H1 (cell line): ENCODE data around the gene KCNMA1. TPM values are rescaled to one million over a fixed set of nuclear protein-coding genes. Genes with fewer than 3 reads are reported as not detected.

Source experiments
- CTCF ChIA-PET: fragments of 300-600 bp; sonication (Branson Sonifier 250); formaldehyde crosslinking; loops from one replicate; lab custom pipeline; 2021; ENCODE audit not compliant: partially characterized antibody; lab: Charles Lee
- POLR2A ChIA-PET: fragments of 300-600 bp; sonication (Branson Sonifier 250); formaldehyde crosslinking; loops from one replicate; lab custom pipeline; 2021; ENCODE audit warnings: inconsistent platforms; ENCODE audit not compliant: partially characterized antibody; lab: Charles Lee
- DNase-seq, 2 experiments: peaks; one replicate each; pipeline versions ENCODE4 v3.0.0 to v3.0.0-alpha.2; 2010 to 2022; ENCODE audit warnings: low spot score in 2 of 2, low read depth in 1 of 2, mixed read lengths in 1 of 2
- FAIRE-seq: peaks from 2 replicates; lab custom pipeline; 2011; peaks lifted over from hg19 to GRCh38; lab: Jason Lieb, UNC
- H2AFZ ChIP-seq: 2 replicates; pipeline ENCODE4 v1.8.1; 2012; ENCODE audit warnings: low read length, inconsistent platforms
- H2AK5ac ChIP-seq: 2 replicates; pipeline ENCODE4 v1.6.1; 2013; ENCODE audit warnings: low read depth, low read length
- H2BK120ac ChIP-seq: replicated peaks from 2 replicates; pipeline ENCODE3; 2013; ENCODE audit warnings: low read depth, low read length, inconsistent platforms
- H2BK12ac ChIP-seq: 2 replicates; pipeline ENCODE4 v1.6.1; 2013; ENCODE audit warnings: low read depth, low read length
- H2BK15ac ChIP-seq: 2 replicates; pipeline ENCODE4 v1.6.1; 2013; ENCODE audit warnings: low read length
- H2BK20ac ChIP-seq: 2 replicates; pipeline ENCODE4 v1.6.1; 2013; ENCODE audit warnings: low read length
- H2BK5ac ChIP-seq: 2 replicates; pipeline ENCODE4 v1.6.1; 2013; ENCODE audit warnings: low read depth, low read length
- H3K14ac ChIP-seq: 2 replicates; pipeline ENCODE4 v1.6.1; 2013; ENCODE audit warnings: inconsistent platforms; ENCODE audit not compliant: insufficient read length
- H3K18ac ChIP-seq: 2 replicates; pipeline ENCODE4 v1.6.1; 2013; ENCODE audit warnings: low read length; ENCODE audit errors: extremely low read depth
- H3K23ac ChIP-seq: 2 replicates; pipeline ENCODE4 v1.6.1; 2013; ENCODE audit warnings: inconsistent platforms; ENCODE audit not compliant: insufficient read length
- H3K23me2 ChIP-seq: 2 replicates; pipeline ENCODE4 v1.6.1; 2013; ENCODE audit warnings: low read depth, low read length
- H3K27ac ChIP-seq: 2 replicates; pipeline ENCODE4 v1.6.1; 2011; ENCODE audit warnings: low read depth, low read length, inconsistent platforms
- H3K27me3 ChIP-seq, 4 experiments: replicated peaks in 1 of 4; 1 replicate in 1 of 4; 2 replicates in 3 of 4; pipeline versions ENCODE4 v1.6.1 to v1.8.1; 2011 to 2013; ENCODE audit warnings: low read length in 3 of 4, mild to moderate bottlenecking in 3 of 4, inconsistent platforms in 2 of 4, mixed read lengths in 2 of 4, moderate library complexity in 1 of 4; ENCODE audit not compliant: control insufficient read depth in 3 of 4, insufficient read depth in 3 of 4; ENCODE audit errors: extremely low read depth in 1 of 4
- H3K36me3 ChIP-seq, 4 experiments: 2 replicates each; pipeline versions ENCODE4 v1.6.1 to v1.8.1; 2011 to 2013; ENCODE audit warnings: mild to moderate bottlenecking in 4 of 4, low read length in 3 of 4, moderate library complexity in 2 of 4, control low read depth in 1 of 4, inconsistent platforms in 1 of 4; ENCODE audit not compliant: insufficient read depth in 4 of 4, control insufficient read depth in 2 of 4
- H3K4ac ChIP-seq: replicated peaks from 2 replicates; pipeline ENCODE3; 2013; ENCODE audit warnings: low read length, low read depth, mixed read lengths, inconsistent platforms; ENCODE audit not compliant: insufficient read length
- H3K4me1 ChIP-seq, 4 experiments: replicated peaks in 1 of 4; 1 replicate in 1 of 4; 2 replicates in 3 of 4; pipeline versions ENCODE4 v1.6.1 to v1.8.1; 2011 to 2013; ENCODE audit warnings: low read length in 3 of 4, inconsistent platforms in 2 of 4, mixed read lengths in 1 of 4; ENCODE audit not compliant: insufficient read depth in 4 of 4, control insufficient read depth in 3 of 4
- H3K4me2 ChIP-seq, 2 experiments: 2 replicates each; pipeline versions ENCODE4 v1.6.1 to v1.8.1; 2011 to 2013; ENCODE audit warnings: low read depth in 2 of 2, low read length in 2 of 2, control low read depth in 1 of 2, inconsistent platforms in 1 of 2, mild to moderate bottlenecking in 1 of 2; ENCODE audit not compliant: insufficient read depth in 1 of 2
- H3K4me3 ChIP-seq, 4 experiments: fragments of 200-600, 300-600 bp in 1 of 4; sonication (generic), shearing (Covaris generic), sonication (Bioruptor Twin) in 1 of 4; 2 replicates each; pipeline versions ENCODE4 v1.5.1 to v1.8.1; 2011 to 2016; ENCODE audit warnings: low read length in 4 of 4, low read depth in 3 of 4, control low read depth in 2 of 4, inconsistent platforms in 2 of 4, mild to moderate bottlenecking in 2 of 4, mixed read lengths in 1 of 4, moderate library complexity in 1 of 4; ENCODE audit not compliant: insufficient read depth in 2 of 4; ENCODE audit errors: extremely low read depth in 1 of 4
- H3K56ac ChIP-seq: replicated peaks from 2 replicates; pipeline ENCODE3; 2013; ENCODE audit warnings: low read depth, mild to moderate bottlenecking, mixed read lengths, low read length, inconsistent platforms; ENCODE audit not compliant: insufficient read length
- H3K79me1 ChIP-seq: 2 replicates; pipeline ENCODE4 v1.6.1; 2013; ENCODE audit warnings: low read depth, low read length, control low read depth
- H3K79me2 ChIP-seq, 2 experiments: 2 replicates each; pipeline versions ENCODE4 v1.6.1 to v1.8.1; 2012 to 2013; ENCODE audit warnings: low read length in 2 of 2, mild to moderate bottlenecking in 2 of 2, inconsistent platforms in 1 of 2; ENCODE audit not compliant: insufficient read depth in 2 of 2, control insufficient read depth in 1 of 2
- H3K9ac ChIP-seq, 4 experiments: replicated peaks in 1 of 4; 1 replicate in 1 of 4; 2 replicates in 3 of 4; pipeline versions ENCODE4 v1.6.1 to v1.8.1; 2011 to 2013; ENCODE audit warnings: low read depth in 3 of 4, low read length in 3 of 4, control low read depth in 2 of 4, mild to moderate bottlenecking in 2 of 4, moderate library complexity in 2 of 4, inconsistent platforms in 1 of 4; ENCODE audit errors: extremely low read depth in 1 of 4
- H3K9me3 ChIP-seq, 2 experiments: 2 replicates each; pipeline versions ENCODE4 v1.6.1 to v1.8.1; 2012 to 2013; ENCODE audit warnings: mild to moderate bottlenecking in 2 of 2, moderate library complexity in 2 of 2, control low read depth in 1 of 2, inconsistent platforms in 1 of 2, low read depth in 1 of 2, low read length in 1 of 2, mixed read lengths in 1 of 2; ENCODE audit not compliant: insufficient read depth in 2 of 2
- H4K20me1 ChIP-seq, 2 experiments: replicated peaks in 1 of 2; 2 replicates each; pipeline versions ENCODE3 to v1.8.1; 2011 to 2013; ENCODE audit warnings: inconsistent platforms in 2 of 2, low read length in 2 of 2, mild to moderate bottlenecking in 1 of 2; ENCODE audit not compliant: insufficient read depth in 2 of 2, control insufficient read depth in 1 of 2
- H4K5ac ChIP-seq: 2 replicates; pipeline ENCODE4 v1.6.1; 2013; ENCODE audit warnings: low read length, low read depth, mixed read lengths, inconsistent platforms; ENCODE audit not compliant: insufficient read length
- H4K8ac ChIP-seq: 2 replicates; pipeline ENCODE4 v1.8.0; 2013; ENCODE audit warnings: mild to moderate bottlenecking, moderate library complexity, low read length, inconsistent platforms; ENCODE audit not compliant: insufficient read depth; ENCODE audit errors: extremely low read depth
- H4K91ac ChIP-seq: replicated peaks from 2 replicates; pipeline ENCODE3; 2013; ENCODE audit warnings: low read length, mixed read lengths, inconsistent platforms; ENCODE audit not compliant: insufficient read length
- EP300 ChIP-seq, 2 experiments: IDR thresholded peaks; 1 replicate in 1 of 2; 2 replicates in 1 of 2; pipeline ENCODE4 v1.6.1; 2011 to 2012; ENCODE audit warnings: low read depth in 2 of 2, low read length in 2 of 2, mild to moderate bottlenecking in 2 of 2, borderline replicate concordance in 1 of 2, inconsistent platforms in 1 of 2, moderate library complexity in 1 of 2
- WGBS, 2 experiments: shearing (Covaris generic) in 1 of 2; methylation state at CpG; one replicate each; pipeline versions ENCODE4 v1.1.6 to v1.1.7; 2013 to 2015; ENCODE audit warnings: low lambda C conversion rate in 2 of 2, mixed read lengths in 2 of 2, inconsistent platforms in 1 of 2, low coverage in 1 of 2, missing lambda C conversion rate in 1 of 2; ENCODE audit not compliant: insufficient replicate concordance in 2 of 2, insufficient coverage in 1 of 2, insufficient read length in 1 of 2; ENCODE audit errors: extremely low coverage in 1 of 2, missing lambda C conversion rate in 1 of 2; 5-methylcytosine and 5-hydroxymethylcytosine counted together
- polyA plus RNA-seq, 7 experiments: library from polyadenylated mRNA; depleted of rRNA in 3 of 7; stranded (reverse) in 5 of 7; unstranded in 2 of 7; fragments of >200 nt in 5 of 7; fragments of 200-250 nt in 2 of 7; gene quantifications; 1 replicate in 5 of 7; 2 replicates in 1 of 7; 4 replicates in 1 of 7; pipeline versions ENCODE4 v1.2.1 to v1.2.3, GENCODE V29; 2011 to 2013; ENCODE audit warnings: missing spikeins in 2 of 7, mixed read lengths in 2 of 7
- total RNA-seq: library from RNA; stranded (reverse); fragmentation: NEBNext Ultra II Directional; extraction: Animal tissue kit (Norgen Biotek cat#: 25700); gene quantifications from 2 replicates; pipeline ENCODE4 v1.2.1, GENCODE V29; 2021

The KCNMA1 gene
- total and polyA plus RNA-seq, 2 of the 8 experiments (the other 6 are each of a cell fraction or from before 2014, with no cell fraction given): 10.2 to 11.1 TPM

- Histone ChIP-seq H4K20me1 (no peaks in the 10 kb centered on the region), H3K9ac (no peak overlapping the region), H3K4ac (no peak overlapping the region), H2BK20ac (no peak overlapping the region), H3K4me1 (no peaks in the 10 kb centered on the region; a peak in 2 of 7 replicates), H2AFZ (no peak overlapping the region), H2BK120ac (no peak overlapping the region), H3K23me2 (no peaks in the 10 kb centered on the region), H2BK12ac (no peak overlapping the region), H3K27ac (no peak overlapping the region), H3K79me2 (no peaks in the 10 kb centered on the region), H2AK5ac (no peak overlapping the region), H3K36me3 (no peaks in the 10 kb centered on the region), H3K4me2 (no peak overlapping the region), H4K8ac (no peak overlapping the region), H3K79me1 (no peaks in the 10 kb centered on the region), H3K4me3 (no peak overlapping the region), H3K9me3 (no peaks in the 10 kb centered on the region), H3K18ac (no peak overlapping the region), H3K23ac (no peak overlapping the region), H3K56ac (no peak overlapping the region), H3K27me3 (no peaks in the 10 kb centered on the region), H4K5ac (no peak overlapping the region), H4K91ac (no peak overlapping the region), H3K14ac (no peak overlapping the region), H2BK15ac (no peak overlapping the region), H2BK5ac (no peak overlapping the region)
- DNase-seq (no peak), FAIRE-seq (no peak)
- ChIA-PET POLR2A (no interaction called here), CTCF (interaction anchor here (0.7 to 1.6 kb wide), 3 partner anchors 22 to 345 kb away, joined by 3 to 4 read pairs (median 3); no protein-coding TSS in a partner anchor)
- TF ChIP-seq EP300 (IDR thresholded peaks at IDR 0.05; ENCODE audit: borderline replicate concordance in 1 of 2, low read depth in 2 of 2, low read length in 2 of 2): no peak
- 91% methylated on average over 2 of the region's 2 CpGs; no CpG with 5 or more reads in 1 of the 2 experiments for WGBS, 2 experiments
Observed at GRCh38 chr10:76972541-76972940, 665.1 kb downstream of the KCNMA1 start.
